Left colon (tissue), 2 donors: ENCODE data around the gene AKAP5. TPM values are rescaled to one million over a fixed set of nuclear protein-coding genes. Genes with fewer than 3 reads are reported as not detected.

Experiments used
- ATAC-seq: fragments of 200-7000 bp; cut with Tn5 transposase; one replicate; pipeline ENCODE4 v1.9.1; 2020; ENCODE audit warnings: mild to moderate bottlenecking, moderate library complexity
- DNase-seq, 2 donors: peaks; one replicate each; pipeline ENCODE4 v3.0.0-alpha.2; 2020
- intact Hi-C, 2 donors: fragments of 100-400 bp; cut with DNase I in 1 of 2; cut with micrococcal nuclease in 1 of 2; formaldehyde crosslinking; loops; one replicate each; pipeline versions ENCODE4 v1.11.2 to v1.14.0; 2022; cut with DNase I, micrococcal nuclease
- total RNA-seq, 2 donors: library from RNA; stranded (reverse); fragmentation: NEBNext Ultra II Directional; extraction: Animal tissue kit (Norgen Biotek cat#: 25700); gene quantifications; one replicate each; pipeline ENCODE4 v1.2.1, GENCODE V29; 2021
- donor health status: DM: no; HTN: no; CAD: no.
- donor health status: DM: yes; HTN: yes; CAD: no.

The AKAP5 gene
- total RNA-seq, 2 donors from 2014 or later, result 11.9 to 14.2 TPM

DNA sequence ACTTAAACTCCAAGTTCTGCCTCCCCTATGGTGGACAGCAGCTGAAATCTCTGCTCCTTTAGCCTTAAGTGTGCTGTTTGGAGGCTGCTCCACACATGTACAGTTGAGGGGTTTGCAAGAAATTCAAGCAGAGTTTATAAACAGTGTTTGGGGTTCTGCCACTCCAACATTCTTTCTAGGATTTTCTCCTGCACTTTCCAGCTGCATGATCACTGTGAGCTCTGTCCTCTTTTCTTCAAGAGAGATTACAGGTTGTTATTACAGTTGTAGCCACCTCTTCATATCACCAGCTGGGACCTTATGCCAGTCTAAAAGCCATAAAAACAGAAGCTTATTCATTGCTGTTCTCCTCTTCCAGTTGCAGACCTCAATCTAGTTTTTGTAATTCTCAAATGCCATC, 30.0 kb downstream of the AKAP5 start:
- DNase-seq (no peak), ATAC-seq (no peak)
- intact Hi-C loops, result no loop called here

DNA sequence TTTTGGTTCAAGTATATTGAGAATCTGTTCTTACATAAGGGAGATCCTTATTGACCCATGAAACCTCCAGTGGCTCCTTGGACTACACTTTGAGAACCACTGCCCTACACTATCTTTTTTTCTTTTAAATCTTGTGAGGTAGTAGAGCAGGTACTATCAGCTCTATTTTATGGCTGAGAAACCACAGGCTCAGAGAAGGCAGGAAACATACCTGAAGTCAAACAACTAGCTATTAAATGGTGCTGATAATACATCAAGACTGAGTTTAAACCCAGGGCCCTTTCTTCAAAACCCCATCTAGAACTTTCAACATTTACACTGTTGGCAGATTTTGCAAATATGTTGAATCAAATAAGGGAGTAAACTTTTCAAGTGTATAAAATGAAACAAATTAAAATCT, 31.5 kb downstream of the AKAP5 start:
- ATAC-seq (no peak), DNase-seq (no peak)
- intact Hi-C loops, result no loop called here

DNA sequence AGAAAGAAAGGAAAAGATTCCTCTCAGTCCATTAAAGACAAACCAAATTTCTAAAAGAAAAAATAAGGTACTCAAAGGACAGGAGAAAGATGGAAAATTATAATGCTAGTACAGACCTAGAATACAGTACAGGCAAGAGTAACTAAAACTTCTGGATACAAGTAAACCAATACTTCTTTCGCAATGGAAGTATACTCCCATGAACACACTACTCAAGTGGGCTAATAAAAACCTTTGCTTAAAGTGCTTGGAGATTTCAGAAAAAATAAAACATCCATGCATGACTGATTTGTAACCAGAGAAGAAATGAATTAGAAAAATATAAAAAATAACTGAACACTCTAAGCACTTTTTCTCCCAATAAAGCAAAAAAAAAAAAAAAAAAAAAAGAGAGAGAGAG, 34.8 kb downstream of the AKAP5 start:
- ATAC-seq (no peak), DNase-seq (no peak)
- intact Hi-C loops, result no loop called here

DNA sequence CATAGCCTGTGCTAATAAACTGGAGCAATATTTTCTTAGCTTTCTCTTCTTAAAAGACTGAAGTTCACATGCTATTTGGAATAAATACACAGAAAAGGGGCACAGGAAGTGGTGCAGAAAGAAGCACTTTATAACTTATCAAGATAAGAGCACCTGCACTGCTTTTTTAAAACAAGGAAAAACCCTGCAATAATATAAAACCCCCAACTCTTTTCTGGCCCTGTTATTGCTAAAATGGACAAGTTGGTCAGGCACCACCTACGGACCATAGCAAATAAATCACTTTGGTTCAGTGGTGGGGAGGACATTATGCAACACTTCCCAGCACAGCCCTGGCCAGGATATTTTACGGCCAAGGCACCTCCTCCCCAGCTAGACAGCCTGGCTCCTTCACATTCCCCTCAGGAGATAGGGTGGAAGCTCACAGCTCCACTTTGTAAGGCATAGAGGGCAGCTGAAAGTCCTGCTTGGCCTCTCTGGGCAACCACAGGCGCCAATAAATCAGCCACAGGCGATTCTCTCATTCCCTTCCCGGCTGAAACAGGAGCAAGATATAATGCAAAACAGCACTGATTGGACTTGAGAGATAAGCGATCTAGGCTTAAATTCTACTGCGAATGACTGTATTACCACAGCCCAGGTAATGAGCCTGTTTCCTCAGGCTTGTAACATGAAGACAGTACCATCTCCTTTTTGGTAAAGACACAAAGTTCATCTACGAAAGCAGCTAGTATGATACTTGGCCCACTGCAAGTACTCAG, 36.3 kb downstream of the AKAP5 start:
- peak; percentile 26 for ATAC-seq
- intact Hi-C loops, result no loop called here
- DNase-seq, result peak; percentile 53 to 78

DNA sequence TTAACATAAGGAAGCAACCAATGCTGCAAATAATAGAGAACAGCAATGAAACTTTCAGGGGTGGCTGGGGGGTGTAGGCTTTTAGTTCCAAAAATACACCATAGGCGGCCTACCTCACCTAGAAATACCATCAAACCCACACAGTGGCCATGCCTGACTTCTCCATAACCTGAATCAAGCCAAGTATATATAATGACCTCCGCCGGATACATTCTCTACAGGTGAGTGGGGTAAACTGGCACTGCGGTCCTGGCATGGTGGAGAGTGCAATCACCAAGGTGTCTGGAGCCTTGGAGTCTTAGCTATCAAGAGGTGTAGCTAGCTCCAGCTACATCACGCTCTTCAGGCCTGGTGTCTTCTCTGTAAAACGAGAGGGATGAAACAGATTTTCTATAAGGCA, 37.2 kb downstream of the AKAP5 start:
- intact Hi-C loops, result no loop called here
- DNase-seq, result no peak
- ATAC-seq, result no peak

DNA sequence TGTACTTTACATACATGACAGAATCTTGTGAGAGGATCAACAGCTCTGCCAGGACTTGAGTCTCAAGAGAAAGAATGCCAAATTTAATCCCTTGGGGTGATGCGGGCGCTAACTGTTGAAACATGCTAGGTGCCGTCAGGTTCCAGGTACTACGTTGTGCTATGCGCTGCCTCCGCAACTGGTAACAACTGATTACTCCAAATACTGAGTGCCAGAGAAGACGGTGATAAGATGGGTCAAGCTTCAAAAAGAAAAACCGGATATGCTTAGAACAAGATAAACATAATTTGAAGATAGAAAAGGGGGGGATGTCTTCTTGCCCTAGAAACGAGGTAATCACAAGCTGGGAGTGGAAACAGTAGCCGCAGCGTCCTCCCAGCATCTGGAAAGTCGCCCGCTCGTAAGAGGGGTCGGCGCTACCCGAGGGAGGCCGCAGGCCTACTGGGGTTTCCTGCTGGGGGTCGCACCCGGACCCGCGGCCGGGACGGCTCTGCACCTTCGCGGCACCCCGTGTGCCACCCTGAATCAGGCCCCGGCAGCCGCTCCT, 37.7 kb downstream of the AKAP5 start:
- DNase-seq, result peak; percentile 37 to 46
- ATAC-seq, result no peak
- intact Hi-C loops, result no loop called here

DNA sequence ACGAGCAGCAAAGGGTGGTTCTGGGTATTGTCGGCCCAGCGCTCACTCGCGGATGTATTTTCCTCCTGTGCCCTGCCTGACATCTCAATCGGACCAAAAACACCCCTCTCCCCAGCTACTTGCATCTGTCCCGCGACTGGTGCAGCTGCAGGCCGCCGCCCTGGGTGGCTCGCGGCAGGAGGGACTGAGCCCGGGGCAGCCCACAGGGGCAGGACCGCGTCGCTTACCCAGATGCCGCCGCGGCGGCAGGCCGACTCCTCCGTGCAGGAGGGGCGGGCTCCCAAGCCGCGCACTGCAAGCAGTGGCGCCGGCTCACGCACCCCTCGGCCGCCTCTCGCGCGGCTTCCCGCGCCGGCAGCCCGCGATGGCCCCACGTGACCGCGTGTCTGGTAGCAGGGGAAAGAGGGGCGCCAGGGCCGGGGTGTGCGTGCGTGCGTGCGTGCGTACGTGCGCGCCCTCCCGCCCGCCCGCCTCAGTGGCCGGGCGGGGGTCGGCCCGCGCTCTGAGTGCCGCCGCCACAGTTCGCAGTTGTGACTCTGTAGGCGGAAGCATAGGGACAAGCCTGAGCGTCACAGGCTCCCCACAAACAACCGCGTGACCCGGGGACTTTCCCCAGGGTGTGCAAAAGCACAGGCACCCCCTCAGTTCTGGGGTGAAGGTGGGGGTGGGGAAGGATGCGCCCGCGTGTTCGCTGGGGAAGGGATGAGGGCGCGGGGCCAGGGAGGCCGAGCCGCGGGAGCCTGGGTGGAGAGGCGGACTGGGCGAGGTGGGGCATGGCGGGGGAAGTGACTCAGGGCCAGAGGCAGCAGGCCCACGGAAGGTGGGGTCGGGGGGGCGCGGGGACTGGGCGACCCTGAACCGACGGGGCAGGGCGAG, 38.4 kb downstream of the AKAP5 start, which contains the start of gene ZBTB25:
Gene ZBTB25, minus strand, starts transcription at position 405 of the 876 bp plus-strand sequence. CDS start 13,305 bp downstream, outside the sequence.
- DNase-seq, result peak; percentile 89
- intact Hi-C loops, result no loop called here
- ATAC-seq, result peak; percentile 74

DNA sequence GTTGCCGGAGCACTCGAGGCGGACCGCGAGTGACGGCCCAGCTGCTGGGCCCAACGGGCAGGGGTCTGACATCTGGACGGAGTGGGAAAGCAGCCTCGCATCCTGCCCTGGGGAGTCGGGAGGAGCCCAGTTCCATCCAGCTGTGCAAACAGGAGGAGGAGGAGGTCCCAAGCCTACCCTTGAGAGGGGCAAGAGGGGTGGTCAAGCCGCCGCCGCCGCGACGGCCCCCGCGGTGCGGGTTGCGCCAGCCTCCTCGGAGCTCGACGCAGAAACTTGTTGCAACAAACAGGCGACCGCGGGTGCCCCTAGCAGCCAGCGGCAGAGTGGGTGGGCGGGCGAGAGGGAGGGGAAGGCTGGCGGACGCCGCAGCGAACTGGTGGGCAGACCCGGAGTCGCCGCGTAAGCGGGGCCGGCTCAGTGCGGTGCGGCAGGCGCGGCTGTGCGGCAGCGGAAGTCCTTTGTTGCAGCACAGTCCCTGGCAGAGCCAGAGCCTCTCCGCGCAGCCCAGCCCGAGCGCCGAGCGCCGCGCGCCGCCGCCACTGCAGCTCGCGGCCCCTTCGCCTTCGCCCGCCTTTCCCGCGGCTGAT, 39.1 kb downstream of the AKAP5 start, which contains the start of gene ZBTB1:
Gene ZBTB1, plus strand, starts transcription at position 461 of the 587 bp plus-strand sequence. CDS start 16,735 bp downstream, outside the sequence.
- intact Hi-C loops, result no loop called here
- DNase-seq (peak; percentile 81 to 84), ATAC-seq (peak; percentile 61)

DNA sequence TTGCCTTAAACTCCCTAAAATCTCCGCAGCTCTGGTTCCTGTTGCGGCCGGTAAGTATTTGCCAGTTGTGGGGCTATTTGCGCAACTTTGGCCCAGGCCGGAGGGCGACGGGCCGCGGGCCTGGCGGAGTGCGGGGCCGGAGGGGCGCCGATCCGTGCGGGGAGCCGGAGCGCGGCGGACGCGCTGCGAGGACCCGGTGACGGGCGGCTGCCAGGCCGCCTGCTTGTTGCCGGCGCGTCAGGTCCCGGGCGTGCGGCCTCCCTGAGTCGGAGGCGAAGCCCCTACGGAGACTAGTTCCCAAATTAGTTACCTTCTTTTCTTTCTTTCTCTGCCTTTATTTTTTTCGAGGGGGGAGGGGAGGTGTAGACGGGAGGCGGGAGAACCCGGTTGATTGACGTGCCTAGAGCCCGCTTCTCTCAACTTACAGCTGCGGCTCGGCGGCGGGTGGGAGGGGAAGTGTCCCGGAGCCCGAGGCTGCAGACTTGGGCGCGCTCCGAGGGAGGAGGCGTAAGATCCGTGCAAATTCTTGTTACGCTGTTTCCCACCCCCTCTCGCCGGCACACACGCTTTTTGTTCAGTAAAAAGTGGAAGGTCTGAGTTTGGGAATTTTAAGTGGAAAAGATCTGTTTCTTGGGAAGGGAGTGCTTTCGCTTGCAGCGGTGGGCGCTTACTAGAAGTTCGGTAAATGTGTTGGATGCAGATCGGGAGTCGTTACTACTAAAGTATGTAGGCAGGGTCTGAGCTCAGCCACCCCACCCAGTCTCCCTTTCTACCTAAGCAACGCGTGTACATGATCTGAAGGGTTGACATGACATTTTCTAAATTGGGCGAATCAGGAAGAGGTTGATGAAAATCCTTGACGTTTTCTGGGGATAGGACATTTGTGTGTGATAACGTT, 39.8 kb downstream of the AKAP5 start:
- intact Hi-C loops, result no loop called here
- peak; percentile 90 to 93 for DNase-seq
- ATAC-seq, result peak; percentile 53

DNA sequence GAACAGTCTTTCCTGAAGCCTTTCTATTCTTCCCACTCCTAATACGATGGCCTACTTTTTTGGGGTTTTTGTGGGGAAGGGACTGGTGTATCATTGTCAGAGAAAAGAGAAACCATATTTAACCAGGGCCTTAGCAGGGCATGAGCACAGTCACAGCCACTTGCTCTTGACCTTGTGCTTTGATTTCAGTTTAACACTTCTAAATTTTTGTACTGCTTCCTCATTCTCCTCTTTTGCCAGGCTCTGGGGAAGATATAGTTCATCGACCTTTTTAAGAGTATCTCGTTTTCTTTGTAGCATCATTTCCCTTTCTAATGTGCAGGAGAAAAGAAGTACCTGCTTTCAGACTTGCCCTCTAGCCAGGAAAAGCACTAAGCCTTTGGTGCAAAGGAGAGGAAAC, 41.4 kb downstream of the AKAP5 start:
- DNase-seq (no peak), ATAC-seq (no peak)
- intact Hi-C loops, result no loop called here

DNA sequence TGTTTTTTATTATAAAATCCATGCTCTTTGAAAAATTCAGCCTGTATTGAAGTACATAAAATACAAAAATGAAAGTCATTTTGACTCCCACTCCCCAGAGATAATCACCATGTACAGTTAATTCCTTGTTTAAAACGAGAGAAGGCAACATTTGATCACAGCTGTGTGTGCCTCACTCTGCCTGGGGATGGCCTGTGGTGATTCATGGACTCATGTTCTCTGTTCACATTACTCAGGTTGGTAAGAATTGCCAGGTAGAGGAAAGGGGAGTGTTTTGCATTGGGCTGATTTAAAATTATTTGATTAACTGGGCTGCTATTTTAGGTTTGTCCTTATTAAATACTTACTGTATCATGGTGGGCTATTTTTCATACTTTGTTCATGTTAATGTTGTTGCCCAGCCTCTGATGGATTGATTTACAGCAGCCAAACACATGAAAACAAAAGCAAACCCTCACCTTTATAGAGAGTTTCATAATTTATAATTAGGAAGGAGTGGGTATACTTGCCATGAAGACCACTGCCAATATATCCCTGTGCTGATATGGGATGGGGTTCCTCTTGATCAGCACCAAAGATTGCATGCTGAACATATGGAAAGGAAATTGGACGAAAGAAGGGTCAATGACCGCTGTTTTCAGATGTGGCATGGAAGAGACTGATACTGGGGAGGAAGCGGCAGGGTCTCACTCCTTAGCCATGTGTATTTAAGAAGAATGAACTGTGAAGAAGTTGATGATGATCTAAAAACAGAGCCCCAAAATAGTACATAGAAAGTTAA, 42.3 kb downstream of the AKAP5 start:
- ATAC-seq, result no peak
- DNase-seq, result no peak
- intact Hi-C loops, result no loop called here

DNA sequence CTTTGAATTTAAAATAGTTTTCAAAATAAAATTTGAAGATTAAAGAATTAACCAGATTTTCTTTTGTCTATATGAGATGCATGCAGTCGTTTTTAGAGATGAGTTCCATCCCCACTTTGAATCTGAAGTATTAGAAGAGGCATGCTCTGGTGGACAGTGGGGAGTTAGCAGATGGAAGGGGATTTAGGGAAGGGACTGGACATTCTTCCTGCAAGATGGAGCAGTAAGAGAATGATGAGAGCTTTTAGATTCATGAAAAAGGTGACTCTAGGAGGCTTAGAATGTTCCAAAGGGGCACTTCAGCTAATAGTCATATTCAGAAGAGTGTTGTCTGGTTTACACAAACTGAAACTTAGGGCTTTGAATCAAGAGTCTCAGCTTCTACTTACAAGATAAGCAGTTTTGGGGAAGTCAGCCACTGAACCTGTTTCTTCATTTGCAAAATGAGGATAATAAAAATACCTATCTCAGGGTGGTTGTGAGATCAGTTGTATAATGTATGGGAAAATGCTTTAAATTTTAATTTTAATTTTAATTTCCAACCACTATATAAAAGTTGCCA, 43.0 kb downstream of the AKAP5 start:
- intact Hi-C loops, result no loop called here
- DNase-seq (no peak), ATAC-seq (no peak)

DNA sequence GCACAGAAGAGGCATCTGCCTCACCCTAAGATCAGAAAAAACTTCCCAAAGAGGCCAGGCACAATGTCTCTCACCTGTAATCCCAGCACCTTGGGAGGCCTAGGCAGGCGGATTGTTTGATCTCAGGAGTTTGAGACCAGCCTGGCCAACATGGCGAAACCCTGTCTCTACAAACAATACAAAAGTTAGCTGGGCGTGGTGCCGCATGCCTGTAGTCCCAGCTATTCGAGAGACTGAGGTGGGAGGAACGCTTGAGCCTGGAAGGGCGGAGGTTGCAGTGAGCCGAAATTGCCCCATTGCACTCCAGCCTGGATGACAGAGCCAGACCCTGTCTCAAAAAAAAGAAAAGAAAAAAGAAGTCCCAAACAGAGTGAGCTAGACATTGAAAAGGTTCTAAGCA, 43.7 kb downstream of the AKAP5 start:
- intact Hi-C loops, result no loop called here
- DNase-seq (no peak), ATAC-seq (no peak)

DNA sequence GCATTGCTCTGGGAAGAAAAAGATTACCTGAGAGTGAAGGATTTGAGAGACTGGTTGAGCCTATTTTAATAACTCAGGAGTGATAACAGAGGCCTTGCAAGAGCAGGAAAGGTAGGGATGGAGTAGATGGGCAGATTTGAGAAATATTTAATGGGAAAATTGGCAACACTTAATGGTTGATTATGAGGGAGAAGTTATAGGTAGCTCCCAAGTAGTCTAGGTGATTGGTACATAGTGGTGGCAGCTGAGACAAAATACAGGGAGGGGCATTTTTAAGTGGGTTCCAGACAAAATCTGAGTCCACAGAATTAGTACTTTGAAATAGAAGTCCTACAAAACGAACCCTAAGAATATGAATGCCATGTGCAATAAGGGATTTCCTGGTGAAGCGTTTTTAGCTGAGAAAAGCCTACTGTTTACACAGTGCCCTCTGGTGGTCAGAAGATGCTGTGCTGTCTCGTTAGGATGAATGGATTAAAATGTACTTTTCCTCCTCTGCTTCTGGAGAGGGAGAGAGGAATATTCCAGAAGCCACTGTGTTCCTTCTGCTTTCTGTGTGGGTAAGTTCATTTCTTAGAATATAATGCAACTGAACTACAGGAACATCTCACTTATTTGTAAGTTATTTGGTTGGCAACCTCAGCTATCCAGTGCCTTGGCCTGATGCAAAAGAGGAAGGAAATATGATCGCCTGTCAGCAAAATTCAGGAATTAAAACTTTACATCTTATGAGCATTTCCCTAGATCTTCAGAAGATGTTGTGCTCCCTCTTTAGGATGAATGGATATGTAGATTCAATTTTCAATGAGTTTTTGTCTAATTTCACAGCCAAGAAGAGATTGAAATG, 45.7 kb downstream of the AKAP5 start:
- DNase-seq (peak; percentile 60 to 82), ATAC-seq (peak; percentile 72)
- intact Hi-C loops, result no loop called here

DNA sequence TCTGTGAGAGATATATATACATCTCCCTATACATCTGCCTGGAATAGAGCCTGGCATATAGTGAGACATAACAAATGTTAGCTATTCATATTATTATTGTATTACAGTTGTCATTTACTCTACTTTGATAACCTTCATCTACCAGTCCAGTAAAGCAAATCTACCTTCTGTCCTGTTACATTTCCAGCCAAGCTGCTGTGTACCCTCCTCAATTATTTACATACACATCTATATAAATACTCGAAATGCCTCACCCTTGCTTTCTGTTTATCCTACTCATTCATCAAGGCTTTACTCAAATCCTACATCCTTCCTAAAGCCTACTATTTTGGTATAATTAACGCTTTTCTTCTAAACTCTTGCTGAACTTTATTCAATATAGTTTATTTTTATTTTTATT, 48.0 kb downstream of the AKAP5 start:
- DNase-seq, result no peak
- intact Hi-C loops, result no loop called here
- ATAC-seq, result no peak

DNA sequence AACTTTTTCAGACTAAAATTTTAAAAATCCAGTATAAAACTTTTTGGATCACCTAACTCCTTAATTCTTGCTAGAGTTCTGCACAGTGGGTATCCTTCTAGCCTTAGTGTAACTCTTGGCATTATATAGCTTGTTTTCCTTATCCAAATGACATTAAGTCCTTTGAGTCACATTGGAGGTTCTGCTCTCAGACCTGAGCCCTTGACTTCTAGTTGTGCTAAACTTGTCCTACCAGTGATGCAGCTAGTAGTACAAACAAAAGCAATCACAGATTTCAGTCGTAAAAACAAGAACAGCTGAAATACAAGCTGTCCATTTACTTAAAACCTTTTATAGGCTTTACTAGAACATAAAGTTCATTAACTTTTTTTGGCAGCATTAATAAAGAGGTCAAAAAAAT, 49.8 kb downstream of the AKAP5 start:
- no peak for DNase-seq
- ATAC-seq, result peak; percentile 61
- intact Hi-C loops, result no loop called here
